Measurements from ENCODE around the gene INTS6L.
A peak's percentile ranks its signal among the peaks of the same experiment; 100 is the strongest.

The INTS6L gene

DNA sequence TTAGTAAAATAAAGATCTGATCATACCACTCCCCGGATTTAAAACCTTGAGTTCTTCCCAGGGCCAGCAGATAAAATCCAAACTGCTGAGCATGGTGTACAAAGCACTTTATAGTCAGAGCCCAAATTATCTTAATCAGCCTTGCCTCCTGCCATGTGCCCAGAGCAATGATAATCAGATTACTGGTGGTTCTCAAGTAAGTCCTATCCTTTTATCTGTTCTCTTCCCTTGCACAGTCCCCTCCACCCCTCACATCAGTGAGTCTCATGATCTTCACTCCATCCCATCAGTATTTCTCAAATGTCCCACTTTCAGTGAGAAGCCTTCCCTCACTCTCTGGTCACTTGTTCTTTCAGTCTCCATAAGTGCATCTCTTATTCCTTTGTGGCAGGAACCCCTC lies 22.7 kb downstream of the INTS6L start:
- TF ChIP-seq POLR2A (IDR thresholded peaks at IDR 0.05; ENCODE audit: extremely low read depth, insufficient read length) (no peak), MYC (IDR thresholded peaks at IDR 0.05; ENCODE audit: low read depth, low read length) (no peak)
- TF ChIP-seq, protein P1, sequence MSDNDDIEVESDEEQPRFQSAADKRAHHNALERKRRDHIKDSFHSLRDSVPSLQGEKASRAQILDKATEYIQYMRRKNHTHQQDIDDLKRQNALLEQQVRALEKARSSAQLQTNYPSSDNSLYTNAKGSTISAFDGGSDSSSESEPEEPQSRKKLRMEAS (IDR thresholded peaks at IDR 0.05; ENCODE audit: low read depth, low read length), result no peak
- TF ChIP-seq, protein P2, sequence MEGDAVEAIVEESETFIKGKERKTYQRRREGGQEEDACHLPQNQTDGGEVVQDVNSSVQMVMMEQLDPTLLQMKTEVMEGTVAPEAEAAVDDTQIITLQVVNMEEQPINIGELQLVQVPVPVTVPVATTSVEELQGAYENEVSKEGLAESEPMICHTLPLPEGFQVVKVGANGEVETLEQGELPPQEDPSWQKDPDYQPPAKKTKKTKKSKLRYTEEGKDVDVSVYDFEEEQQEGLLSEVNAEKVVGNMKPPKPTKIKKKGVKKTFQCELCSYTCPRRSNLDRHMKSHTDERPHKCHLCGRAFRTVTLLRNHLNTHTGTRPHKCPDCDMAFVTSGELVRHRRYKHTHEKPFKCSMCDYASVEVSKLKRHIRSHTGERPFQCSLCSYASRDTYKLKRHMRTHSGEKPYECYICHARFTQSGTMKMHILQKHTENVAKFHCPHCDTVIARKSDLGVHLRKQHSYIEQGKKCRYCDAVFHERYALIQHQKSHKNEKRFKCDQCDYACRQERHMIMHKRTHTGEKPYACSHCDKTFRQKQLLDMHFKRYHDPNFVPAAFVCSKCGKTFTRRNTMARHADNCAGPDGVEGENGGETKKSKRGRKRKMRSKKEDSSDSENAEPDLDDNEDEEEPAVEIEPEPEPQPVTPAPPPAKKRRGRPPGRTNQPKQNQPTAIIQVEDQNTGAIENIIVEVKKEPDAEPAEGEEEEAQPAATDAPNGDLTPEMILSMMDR (IDR thresholded peaks at IDR 0.05; ENCODE audit: low read depth, low read length), result no peak
- H3K4me3 ChIP-seq (ENCODE audit: low read depth, low read length), result no peak overlapping the region
- DNase-seq (ENCODE audit: low read depth), result no peak

DNA sequence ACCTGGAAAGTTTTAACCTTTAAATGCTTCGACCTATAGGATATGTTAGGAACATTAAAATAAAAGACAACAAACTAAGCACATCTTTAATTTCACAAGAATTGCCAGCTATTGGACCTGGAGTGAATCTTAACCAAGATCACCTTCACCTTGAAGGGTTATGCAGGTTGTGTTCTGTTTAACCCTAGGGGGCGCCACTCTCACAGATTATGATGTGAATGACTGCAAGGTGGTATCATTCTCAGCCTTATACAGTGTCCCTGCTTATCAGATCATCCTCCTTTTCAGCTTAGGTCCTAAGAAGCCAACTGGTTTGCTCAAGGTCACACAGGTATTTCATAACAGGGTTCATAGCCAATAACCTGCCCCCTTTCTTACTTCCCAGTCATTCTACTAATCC lies 23.5 kb downstream of the INTS6L start:
- DNase-seq (ENCODE audit: low read depth), result peak; percentile 41
- H3K4me3 ChIP-seq (ENCODE audit: low read depth, low read length), result no peak overlapping the region
- TF ChIP-seq, protein P2 (IDR thresholded peaks at IDR 0.05; ENCODE audit: low read depth, low read length), result peak; percentile 40
- no peak for TF ChIP-seq MYC (IDR thresholded peaks at IDR 0.05; ENCODE audit: low read depth, low read length)

DNA sequence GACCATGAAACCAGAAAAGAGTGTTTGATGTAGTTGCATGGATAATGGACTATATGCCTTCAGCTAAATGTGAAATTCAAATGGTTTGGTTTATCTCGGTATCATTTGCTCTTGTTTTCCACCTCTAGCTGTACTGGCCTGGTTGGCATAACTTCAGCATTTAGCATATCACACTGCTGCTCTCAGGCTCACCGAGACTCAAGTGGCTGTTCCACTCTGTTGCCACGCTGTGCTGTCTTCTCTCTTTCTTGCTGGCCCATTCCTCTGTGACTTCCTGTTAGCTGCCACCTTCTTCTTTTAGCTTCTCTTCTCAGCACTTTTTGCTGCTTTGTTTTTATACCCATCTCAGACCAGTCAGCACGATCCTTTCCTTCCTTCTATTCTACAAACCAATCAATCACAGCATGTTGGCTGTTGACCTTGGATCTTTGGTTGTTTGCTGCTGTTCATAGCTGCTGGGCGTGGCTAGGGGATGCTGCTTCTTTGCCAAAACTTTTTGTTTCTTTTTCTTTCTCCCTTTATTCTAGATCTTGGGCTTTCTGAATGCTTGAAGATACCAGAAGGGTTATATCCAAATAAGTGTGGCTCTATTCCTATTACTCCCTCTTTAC lies 24.0 kb downstream of the INTS6L start:
- no peak overlapping the region for H3K4me3 ChIP-seq (ENCODE audit: low read depth, low read length)
- TF ChIP-seq MYC (IDR thresholded peaks at IDR 0.05; ENCODE audit: low read depth, low read length) (no peak), POLR2A (IDR thresholded peaks at IDR 0.05; ENCODE audit: extremely low read depth, insufficient read length) (no peak)
- TF ChIP-seq, protein P2 (IDR thresholded peaks at IDR 0.05; ENCODE audit: low read depth, low read length), result no peak
- TF ChIP-seq, protein P1 (IDR thresholded peaks at IDR 0.05; ENCODE audit: low read depth, low read length), result no peak
- no peak for DNase-seq (ENCODE audit: low read depth)

DNA sequence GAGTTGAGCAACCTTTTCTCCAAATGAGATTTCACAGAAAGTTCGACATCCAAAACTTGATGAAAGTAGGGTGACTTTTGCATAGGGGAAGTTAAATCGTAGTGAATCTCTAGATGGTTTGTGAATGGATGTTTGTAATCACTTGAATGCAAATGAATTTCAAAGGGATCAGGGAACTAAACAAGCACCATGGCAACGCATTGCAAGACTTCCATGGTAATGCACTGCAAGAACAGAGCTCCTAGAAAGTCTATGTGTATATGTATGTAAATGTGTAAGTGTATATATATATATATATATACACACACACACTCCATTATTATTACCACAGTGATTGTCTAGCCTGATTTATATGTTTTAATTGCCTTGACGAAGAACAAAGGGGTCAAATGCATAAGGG lies 27.3 kb downstream of the INTS6L start:
- no peak for DNase-seq (ENCODE audit: low read depth)
- no peak overlapping the region for H3K4me3 ChIP-seq (ENCODE audit: low read depth, low read length)
- no peak for TF ChIP-seq MYC (IDR thresholded peaks at IDR 0.05; ENCODE audit: low read depth, low read length)

DNA sequence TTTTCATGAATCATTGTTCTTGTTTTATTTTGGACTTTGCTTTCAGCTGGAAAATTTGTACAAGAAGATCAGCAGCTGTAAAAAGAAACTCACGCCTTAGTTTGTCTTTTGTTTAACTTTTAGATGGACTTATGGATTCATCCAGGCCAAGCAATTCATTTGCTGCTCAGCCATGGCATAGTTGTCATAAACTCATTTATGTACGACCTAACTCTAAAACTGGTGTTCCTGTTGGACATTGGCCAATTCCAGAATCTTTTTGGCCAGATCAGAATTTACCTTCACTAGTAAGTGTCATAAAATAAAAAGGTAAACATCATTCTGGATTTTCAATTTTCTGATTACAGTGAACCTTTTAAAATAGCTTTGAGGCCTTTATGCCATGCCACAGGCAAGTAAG lies 29.1 kb downstream of the INTS6L start:
- TF ChIP-seq, protein P2 (IDR thresholded peaks at IDR 0.05; ENCODE audit: low read depth, low read length), result no peak
- TF ChIP-seq, protein P1 (IDR thresholded peaks at IDR 0.05; ENCODE audit: low read depth, low read length), result no peak
- TF ChIP-seq MYC (IDR thresholded peaks at IDR 0.05; ENCODE audit: low read depth, low read length), result no peak
- TF ChIP-seq POLR2A (IDR thresholded peaks at IDR 0.05; ENCODE audit: extremely low read depth, insufficient read length), result no peak

DNA sequence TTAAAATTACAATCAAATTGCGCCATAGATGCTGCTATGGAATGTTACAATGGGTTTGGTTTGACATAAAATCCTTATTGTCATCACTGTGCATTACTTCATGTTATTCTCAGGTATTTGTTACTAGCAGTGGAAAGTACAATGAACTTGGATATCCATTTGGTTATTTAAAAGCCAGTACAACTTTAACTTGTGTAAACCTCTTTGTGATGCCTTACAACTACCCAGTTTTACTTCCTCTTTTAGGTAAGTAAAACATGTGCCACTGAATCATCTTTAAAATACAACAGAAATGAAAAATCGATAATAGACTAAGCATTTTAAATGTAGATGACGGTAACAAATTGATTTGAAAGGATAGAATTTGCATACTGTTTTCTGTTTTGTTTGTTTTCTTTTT lies 35.6 kb downstream of the INTS6L start:
- DNase-seq (ENCODE audit: low read depth), result peak; percentile 42
- TF ChIP-seq, protein P2 (IDR thresholded peaks at IDR 0.05; ENCODE audit: low read depth, low read length), result no peak
- TF ChIP-seq POLR2A (IDR thresholded peaks at IDR 0.05; ENCODE audit: extremely low read depth, insufficient read length), result no peak
- no peak for TF ChIP-seq MYC (IDR thresholded peaks at IDR 0.05; ENCODE audit: low read depth, low read length)
- TF ChIP-seq, protein P1 (IDR thresholded peaks at IDR 0.05; ENCODE audit: low read depth, low read length), result no peak
- no peak overlapping the region for H3K4me3 ChIP-seq (ENCODE audit: low read depth, low read length)

More for the DNA sequence above, 29.1 kb downstream of the INTS6L start:
- no peak for DNase-seq (ENCODE audit: low read depth)
- no peak overlapping the region for H3K4me3 ChIP-seq (ENCODE audit: low read depth, low read length)

All from NB4 (cell line).